ENCODE data around the gene SOS1. TPM values are rescaled to one million over a fixed set of nuclear protein-coding genes. Genes with fewer than 3 reads are reported as not detected.

The SOS1 gene
- total RNA-seq: 10 to 100 TPM; 23.2 to 70.1 (median 44.6) TPM
- 10 to 100 TPM; 14.4 to 38.4 TPM for polyA plus RNA-seq
- long read RNA-seq, donor 1, partial matches to known transcripts: 6 of 18 reads
- long read RNA-seq, donor 1, other reads (novel, unspliced or antisense): 12 of 18 reads
- long read RNA-seq, donor 2, full-length matches to known transcripts: 4 of 4 reads
- long read RNA-seq, donor 2, partial matches to known transcripts: 0 of 4 reads
- long read RNA-seq, donor 2, other reads (novel, unspliced or antisense): 0 of 4 reads
- long read RNA-seq, donor 3, full-length matches to known transcripts: 4 of 14 reads
- long read RNA-seq, donor 3, partial matches to known transcripts: 5 of 14 reads
- long read RNA-seq, donor 3, other reads (novel, unspliced or antisense): 5 of 14 reads

DNA sequence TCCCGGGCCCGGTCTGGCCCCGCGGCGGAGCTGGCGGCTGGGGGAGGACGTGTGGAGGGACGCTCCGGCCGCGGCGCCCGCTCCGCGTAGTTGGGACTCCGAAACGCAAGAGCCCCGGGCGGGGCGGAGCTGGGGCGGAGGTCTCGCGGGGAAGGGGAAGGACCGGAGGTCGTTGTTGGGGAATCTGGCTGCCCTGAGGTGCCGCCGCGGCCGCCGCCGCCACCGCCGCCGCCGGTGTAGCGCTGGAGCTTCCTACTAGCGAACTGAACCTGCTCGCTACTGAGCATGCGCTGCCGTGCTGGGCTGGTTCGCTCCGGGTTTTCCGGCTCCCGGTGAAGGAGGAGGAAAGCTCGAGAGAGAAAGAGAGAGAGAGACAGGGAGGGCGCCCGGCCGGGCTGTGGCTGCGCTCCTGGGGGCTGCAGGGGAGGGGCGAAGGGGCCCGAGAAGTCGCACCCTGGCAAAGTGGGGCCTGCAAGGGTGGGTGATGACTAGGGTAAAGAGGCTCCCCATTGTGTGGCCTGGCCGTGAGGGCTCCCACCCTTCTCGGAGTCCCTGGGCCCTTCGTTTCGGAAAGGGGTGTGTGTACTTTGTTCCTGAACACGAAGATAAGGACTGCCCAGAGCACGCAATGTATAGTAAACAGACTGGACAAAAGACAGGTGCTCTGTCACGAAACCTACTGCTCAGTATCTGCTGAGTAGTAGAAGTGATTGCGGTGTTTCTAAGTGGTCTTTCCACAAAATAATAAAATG is at the start of gene SOS1:
SOS1 (minus strand) TSS at position 281 of the 752 bp plus-strand sequence. CDS start 629 bp downstream, outside the sequence.
- 1% methylated on average over 43 to 60 of the region's 60 CpGs for WGBS, 3 donors
- H3K4me3 ChIP-seq: peak within 1 kb of the TSS; percentile 87
- DNase-seq: peak; percentile 96 to 98 (median 96)
- intact Hi-C loops (cut with DNase I): loop anchor here in 2 of 4 donors (2.0 to 10.0 kb wide), 3 partner anchors 46 to 106 kb away; no protein-coding TSS in a partner anchor
- H3K9me3 ChIP-seq: no peaks in the 10 kb centered on the region
- H3K4me1 ChIP-seq (ENCODE audit: insufficient read depth): peaks cover 17% of the 10 kb centered on the region
- TF ChIP-seq, protein P1, sequence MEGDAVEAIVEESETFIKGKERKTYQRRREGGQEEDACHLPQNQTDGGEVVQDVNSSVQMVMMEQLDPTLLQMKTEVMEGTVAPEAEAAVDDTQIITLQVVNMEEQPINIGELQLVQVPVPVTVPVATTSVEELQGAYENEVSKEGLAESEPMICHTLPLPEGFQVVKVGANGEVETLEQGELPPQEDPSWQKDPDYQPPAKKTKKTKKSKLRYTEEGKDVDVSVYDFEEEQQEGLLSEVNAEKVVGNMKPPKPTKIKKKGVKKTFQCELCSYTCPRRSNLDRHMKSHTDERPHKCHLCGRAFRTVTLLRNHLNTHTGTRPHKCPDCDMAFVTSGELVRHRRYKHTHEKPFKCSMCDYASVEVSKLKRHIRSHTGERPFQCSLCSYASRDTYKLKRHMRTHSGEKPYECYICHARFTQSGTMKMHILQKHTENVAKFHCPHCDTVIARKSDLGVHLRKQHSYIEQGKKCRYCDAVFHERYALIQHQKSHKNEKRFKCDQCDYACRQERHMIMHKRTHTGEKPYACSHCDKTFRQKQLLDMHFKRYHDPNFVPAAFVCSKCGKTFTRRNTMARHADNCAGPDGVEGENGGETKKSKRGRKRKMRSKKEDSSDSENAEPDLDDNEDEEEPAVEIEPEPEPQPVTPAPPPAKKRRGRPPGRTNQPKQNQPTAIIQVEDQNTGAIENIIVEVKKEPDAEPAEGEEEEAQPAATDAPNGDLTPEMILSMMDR (IDR thresholded peaks at IDR 0.05): no peak
- TF ChIP-seq POLR2A (IDR thresholded peaks at IDR 0.05): peak; percentile 85
- no peaks in the 10 kb centered on the region for H3K27me3 ChIP-seq
- no peaks in the 10 kb centered on the region for H3K36me3 ChIP-seq
- H3K27ac ChIP-seq: peak within 1 kb of the TSS; percentile 95 to 97

DNA sequence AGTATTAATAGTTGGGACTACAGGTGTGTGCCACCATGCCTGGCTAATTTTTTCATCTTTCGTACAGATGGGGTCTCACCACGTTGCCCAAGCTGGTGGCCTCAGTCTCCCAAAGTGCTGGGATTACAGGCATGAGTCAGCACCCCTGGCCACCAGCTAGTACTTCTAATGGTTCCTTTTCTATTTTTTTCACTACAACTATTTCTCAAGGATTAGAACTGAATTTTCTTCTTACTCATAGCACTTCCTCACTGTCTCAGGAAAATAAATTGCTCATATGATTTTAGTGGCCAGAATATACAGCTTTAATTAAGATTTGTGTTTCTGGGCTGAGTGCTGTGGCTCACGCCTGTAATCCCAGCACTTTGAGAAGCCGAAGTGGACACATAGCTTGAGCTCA is 43.2 kb upstream of the SOS1 start:
- Histone ChIP-seq H3K9me3 (no peaks in the 10 kb centered on the region), H3K4me1 (ENCODE audit: insufficient read depth) (peaks cover 4% of the 10 kb centered on the region), H3K4me3 (no peak overlapping the region), H3K27ac (no peak overlapping the region), H3K27me3 (no peaks in the 10 kb centered on the region), H3K36me3 (no peaks in the 10 kb centered on the region)
- TF ChIP-seq, protein P1 (IDR thresholded peaks at IDR 0.05): no peak
- no peak for TF ChIP-seq EP300 (IDR thresholded peaks at IDR 0.05)
- no peak for TF ChIP-seq POLR2A (IDR thresholded peaks at IDR 0.05)
- intact Hi-C loops (cut with DNase I): loop anchor here in 1 of 4 donors (10.0 kb wide), 1 partner anchor 51 kb away; no protein-coding TSS in a partner anchor
- DNase-seq: no peak
- WGBS, 3 donors: 79 to 89% (median 82%) methylated on average over 4 of the region's 4 CpGs

DNA sequence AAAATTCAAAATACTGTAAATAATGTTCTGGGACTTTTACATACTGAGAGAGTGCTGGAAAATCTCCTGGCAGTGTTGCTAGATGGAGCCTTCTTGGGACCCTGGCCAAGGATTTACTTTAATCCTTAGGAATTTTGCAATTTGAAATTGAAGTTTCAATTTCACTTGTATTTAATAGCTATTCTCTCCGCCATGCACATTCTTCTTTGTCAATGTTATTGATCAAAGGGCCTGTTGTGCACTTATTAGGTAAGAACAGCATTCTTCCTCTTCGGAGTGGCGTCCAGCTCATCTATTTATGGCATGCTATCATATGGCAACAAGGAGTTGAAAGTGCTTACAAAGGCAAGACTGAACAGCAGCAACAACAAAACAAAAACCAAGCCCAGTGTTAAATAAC is 40.1 kb upstream of the SOS1 start:
- peaks cover 5% of the 10 kb centered on the region for H3K4me1 ChIP-seq (ENCODE audit: insufficient read depth)
- H3K27ac ChIP-seq: no peak overlapping the region
- intact Hi-C loops (cut with DNase I): loop anchor here in 1 of 4 donors (10.0 kb wide), 1 partner anchor 54 kb away; no protein-coding TSS in a partner anchor
- TF ChIP-seq EP300 (IDR thresholded peaks at IDR 0.05) (no peak), POLR2A (IDR thresholded peaks at IDR 0.05) (no peak)
- TF ChIP-seq, protein P1 (IDR thresholded peaks at IDR 0.05): no peak
- no peak overlapping the region for H3K4me3 ChIP-seq
- no peaks in the 10 kb centered on the region for H3K36me3 ChIP-seq
- no peak for DNase-seq
- no peaks in the 10 kb centered on the region for H3K27me3 ChIP-seq
- WGBS, 3 donors: 12 to 18% (median 13%) methylated on average over 3 of the region's 3 CpGs
- no peaks in the 10 kb centered on the region for H3K9me3 ChIP-seq

DNA sequence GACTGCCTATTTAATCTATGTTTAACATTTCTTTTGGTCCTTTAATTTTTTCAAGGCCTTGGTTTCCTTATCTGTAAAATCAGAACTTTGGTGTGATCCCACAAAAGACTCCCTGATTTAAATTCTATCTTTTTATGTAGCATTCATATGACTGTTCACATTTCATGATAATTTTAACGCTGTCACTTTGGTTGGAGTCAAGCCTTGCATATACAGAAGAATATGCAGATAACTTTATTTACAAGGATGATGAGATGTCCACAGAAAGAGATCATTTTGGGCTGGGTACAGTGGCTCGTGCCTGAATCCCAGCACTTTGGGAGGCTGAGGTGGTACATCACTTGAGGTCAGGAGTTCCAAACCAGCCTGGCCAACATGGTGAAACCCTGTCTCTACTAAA is 38.4 kb upstream of the SOS1 start:
- no peaks in the 10 kb centered on the region for H3K9me3 ChIP-seq
- WGBS, 3 donors: 91 to 96% (median 92%) methylated on average over 2 of the region's 2 CpGs
- no peak for DNase-seq
- no peak for TF ChIP-seq POLR2A (IDR thresholded peaks at IDR 0.05)
- no peak for TF ChIP-seq EP300 (IDR thresholded peaks at IDR 0.05)
- TF ChIP-seq, protein P1 (IDR thresholded peaks at IDR 0.05): no peak
- H3K27ac ChIP-seq: no peak overlapping the region
- intact Hi-C loops (cut with DNase I): no loop called here
- no peaks in the 10 kb centered on the region for H3K36me3 ChIP-seq
- no peak overlapping the region for H3K4me3 ChIP-seq
- peaks cover 9% of the 10 kb centered on the region for H3K4me1 ChIP-seq (ENCODE audit: insufficient read depth)
- no peaks in the 10 kb centered on the region for H3K27me3 ChIP-seq

All from ovary (tissue), 10 donors.